HepG2 (cell line): ENCODE results near the gene UPF3A. TPM values are rescaled to one million over a fixed set of nuclear protein-coding genes. Genes with fewer than 3 reads are reported as not detected.
A peak's percentile ranks its signal among the peaks of the same experiment; 100 is the strongest.

ENCODE experiments used
- DMAP1 ChIP-seq: IDR thresholded peaks from 2 replicates; pipeline ENCODE4 v1.6.1; 2016
- DRAP1 ChIP-seq: IDR thresholded peaks from 2 replicates; pipeline ENCODE4 v1.6.1; 2016; ENCODE audit warnings: missing genetic modification reagents, missing compliant biosample characterization
- HES4 ChIP-seq: sonication (generic); formaldehyde crosslinking; IDR thresholded peaks from 2 replicates; pipeline ENCODE4 v1.9.0; 2021; ENCODE audit warnings: mild to moderate bottlenecking, missing genetic modification reagents, borderline replicate concordance
- RARA ChIP-seq: IDR thresholded peaks from 2 replicates; pipeline ENCODE4 v1.6.1; 2016; ENCODE audit warnings: missing genetic modification reagents, missing compliant biosample characterization
- SMARCE1 ChIP-seq: fragments of 450-650 bp; IDR thresholded peaks from 2 replicates; pipeline ENCODE4 v1.6.1; 2017; ENCODE audit warnings: borderline replicate concordance
- ZBTB44 ChIP-seq: sonication (generic); formaldehyde crosslinking; IDR thresholded peaks from 2 replicates; pipeline ENCODE4 v1.4.0; 2020; ENCODE audit warnings: missing genetic modification reagents
- ZBTB7A ChIP-seq: sonication (generic); formaldehyde crosslinking; IDR thresholded peaks from 2 replicates; pipeline ENCODE4 v1.8.0; 2022; ENCODE audit warnings: mild to moderate bottlenecking, missing genetic modification reagents
- ZNF142 ChIP-seq: sonication (generic); formaldehyde crosslinking; IDR thresholded peaks from 2 replicates; pipeline ENCODE4 v1.4.0; 2020; ENCODE audit warnings: missing genetic modification reagents
- ZNF256 ChIP-seq: sonication (generic); formaldehyde crosslinking; conservative IDR thresholded peaks from 2 replicates; pipeline ENCODE4 v1.4.0; 2020; ENCODE audit warnings: missing genetic modification reagents
- ZNF263 ChIP-seq: sonication (generic); formaldehyde crosslinking; IDR thresholded peaks from 2 replicates; pipeline ENCODE4 v1.4.0; 2020; ENCODE audit warnings: missing genetic modification reagents
- ZNF280D ChIP-seq: sonication (generic); formaldehyde crosslinking; IDR thresholded peaks from 2 replicates; pipeline ENCODE4 v1.5.1; 2020; ENCODE audit warnings: mild to moderate bottlenecking, missing genetic modification reagents
- ZNF512B ChIP-seq: sonication (generic); formaldehyde crosslinking; IDR thresholded peaks from 2 replicates; pipeline ENCODE4 v1.5.1; 2020; ENCODE audit warnings: missing genetic modification reagents, mild to moderate bottlenecking, borderline replicate concordance
- ZNF615 ChIP-seq: sonication (generic); formaldehyde crosslinking; IDR thresholded peaks from 2 replicates; pipeline ENCODE4 v1.5.0; 2020; ENCODE audit warnings: mild to moderate bottlenecking, missing genetic modification reagents, borderline replicate concordance
- ZNF746 ChIP-seq: sonication (generic); formaldehyde crosslinking; IDR thresholded peaks from 2 replicates; pipeline ENCODE4 v1.8.0; 2022; ENCODE audit warnings: mild to moderate bottlenecking, missing genetic modification reagents
- polyA plus RNA-seq, 8 experiments: library from polyadenylated mRNA; depleted of rRNA in 3 of 8; stranded (reverse) in 7 of 8; unstranded in 1 of 8; fragments of >200 nt; fragmentation: Illumina TruSeq in 4 of 8; extraction: Trizol in 4 of 8; gene quantifications; 2 replicates each; pipeline versions ENCODE4 v1.2.1 to v1.2.3, GENCODE V29; 2011 to 2016; ENCODE audit warnings: low read depth in 4 of 8, missing spikeins in 1 of 8, mixed read lengths in 1 of 8; ENCODE audit not compliant: insufficient read depth in 1 of 8
- total RNA-seq, 5 experiments: library from RNA; depleted of rRNA; stranded (reverse); fragments of >200 nt; fragmentation: Illumina TruSeq; extraction: Trizol; gene quantifications; 2 replicates each; pipeline ENCODE4 v1.2.3, GENCODE V29; 2016; ENCODE audit warnings: low read depth in 1 of 5

Gene UPF3A
- total and polyA plus RNA-seq, 2 of the 13 experiments (the other 11 are each of a cell fraction or from before 2014, with no cell fraction given): 60.2 to 63.8 TPM

- TF ChIP-seq ZNF142 (CRISPR knock-in tag) (peak; percentile 70; the same call in 1 of the 2 replicates), ZNF256 (CRISPR knock-in tag) (no peak), ZBTB44 (CRISPR knock-in tag) (peak; percentile 85; the same call in 1 of the 2 replicates), RARA (peak; percentile 36; the same call in 1 of the 2 replicates), ZNF615 (CRISPR knock-in tag) (no peak; the same call in 1 of the 2 replicates), DRAP1 (no peak), ZNF512B (CRISPR knock-in tag) (no peak), ZNF746 (0 out of 2 replicates have a peak, but pooled peaks have one; percentile 41), DMAP1 (CRISPR knock-in tag) (peak; percentile 73), SMARCE1 (no peak), ZNF280D (peak; percentile 58; the same call in 1 of the 2 replicates), ZBTB7A (CRISPR knock-in tag) (peak; percentile 80), HES4 (CRISPR knock-in tag) (peak; percentile 71; the same call in 1 of the 2 replicates), ZNF263 (CRISPR knock-in tag) (peak; percentile 50; the same call in 1 of the 2 replicates)
These were observed 46.6 kb upstream of the UPF3A start, which contains the start of gene CDC16 (continued) for GRCh38 chr13:114234645-114235421.
